GM10847 (cell line): Measurements from ENCODE around the gene CMSS1.

Experiments used
- POLR2A ChIP-seq: IDR thresholded peaks from 2 replicates; pipeline ENCODE4 v1.6.1; 2011; ENCODE audit not compliant: insufficient read length; ENCODE audit errors: extremely low read depth

CMSS1 gene

DNA sequence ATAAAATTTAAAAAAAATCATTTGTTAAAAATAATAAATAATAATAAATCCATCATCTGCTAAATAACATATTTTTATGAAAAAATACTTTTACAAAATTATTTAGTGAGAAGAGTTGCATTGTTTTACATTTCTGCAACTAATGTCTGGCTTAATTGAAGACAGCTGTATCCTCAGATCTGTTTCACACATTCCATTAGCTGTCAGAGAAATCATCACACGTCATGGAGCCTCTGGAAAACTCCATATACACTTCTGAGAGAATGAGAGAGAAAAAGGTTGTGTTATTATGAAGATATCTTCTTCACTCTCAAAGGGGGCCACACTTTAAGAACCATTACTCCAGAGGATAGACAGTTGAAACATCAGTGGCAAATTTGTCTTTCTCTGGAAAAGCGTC, 40.8 kb downstream of the CMSS1 start:
- no peak for TF ChIP-seq POLR2A

DNA sequence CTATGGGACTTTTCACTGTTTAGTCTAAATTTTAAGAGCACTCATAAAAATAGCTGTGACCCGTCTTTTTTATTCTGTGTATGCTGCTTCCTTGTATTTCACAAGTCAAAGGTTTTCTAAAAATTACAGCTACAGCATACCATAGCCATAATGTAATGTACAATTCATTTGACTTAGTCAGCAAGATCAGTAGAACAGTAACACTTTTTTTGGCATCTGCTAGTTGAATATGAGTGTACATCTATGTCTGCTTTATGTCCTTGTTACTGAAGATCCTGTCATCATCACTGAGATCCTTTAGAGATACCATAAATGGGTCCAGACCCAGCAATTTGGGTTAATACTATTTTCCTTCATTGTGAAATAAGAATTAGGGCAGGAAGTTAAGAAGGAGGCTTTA, 42.2 kb downstream of the CMSS1 start:
- no peak for TF ChIP-seq POLR2A

DNA sequence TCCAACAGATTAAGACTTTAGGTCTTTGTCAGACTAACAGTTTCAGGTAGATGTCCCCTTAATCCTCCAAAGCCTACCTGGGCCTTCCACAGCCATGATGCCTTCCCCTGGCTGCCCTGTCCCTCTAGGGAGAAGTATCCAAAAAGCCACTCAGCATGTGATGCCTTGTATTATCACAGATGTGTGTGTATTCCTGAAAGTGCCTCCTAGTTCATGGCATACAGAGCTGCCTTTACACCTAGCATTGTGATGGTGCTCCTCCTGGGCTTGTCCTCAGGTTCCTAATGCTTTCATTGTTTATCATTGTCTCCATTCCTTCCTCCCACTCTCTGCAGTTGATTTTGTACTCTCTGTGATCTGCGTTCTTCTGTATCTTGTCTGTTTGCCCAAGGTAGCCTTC, 43.6 kb downstream of the CMSS1 start:
- TF ChIP-seq POLR2A, result no peak

DNA sequence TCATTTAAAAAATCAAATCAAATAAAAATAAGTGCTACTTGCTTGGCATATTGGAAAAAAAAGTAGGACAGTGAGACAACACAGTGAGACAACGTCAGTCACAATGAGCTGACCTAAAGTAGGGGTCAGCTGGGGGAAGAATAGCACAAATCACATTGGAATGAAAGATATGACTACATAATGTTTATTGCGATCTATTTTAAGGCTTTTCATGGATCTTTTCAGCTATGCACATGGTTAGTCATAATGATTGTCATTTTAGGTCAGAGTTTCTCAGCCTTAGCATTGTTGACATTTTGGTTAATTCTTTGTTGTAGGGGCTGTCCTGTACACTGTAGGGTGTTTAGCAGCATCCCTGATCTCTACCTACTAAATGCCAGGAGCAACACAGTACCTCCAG, 44.5 kb downstream of the CMSS1 start:
- no peak for TF ChIP-seq POLR2A

DNA sequence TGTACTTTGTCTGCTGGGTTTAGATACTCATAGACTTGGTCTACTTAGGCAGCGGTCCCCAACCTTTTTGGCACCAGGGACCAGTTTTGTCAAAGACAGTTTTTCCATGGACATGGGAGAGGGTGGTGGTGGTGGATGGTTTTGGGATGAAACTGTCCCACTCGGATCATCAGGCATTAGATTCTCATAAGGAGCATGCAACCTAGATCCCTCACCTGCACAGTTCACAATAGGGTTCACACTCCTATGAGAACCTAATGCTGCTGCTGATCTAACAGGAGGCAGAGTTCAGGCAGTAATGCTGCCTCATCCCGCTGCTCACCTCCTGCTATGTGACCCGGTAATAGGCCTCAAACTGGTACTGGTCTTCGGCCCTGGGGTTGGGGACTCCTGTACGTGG, 45.3 kb downstream of the CMSS1 start:
- TF ChIP-seq POLR2A, result no peak

DNA sequence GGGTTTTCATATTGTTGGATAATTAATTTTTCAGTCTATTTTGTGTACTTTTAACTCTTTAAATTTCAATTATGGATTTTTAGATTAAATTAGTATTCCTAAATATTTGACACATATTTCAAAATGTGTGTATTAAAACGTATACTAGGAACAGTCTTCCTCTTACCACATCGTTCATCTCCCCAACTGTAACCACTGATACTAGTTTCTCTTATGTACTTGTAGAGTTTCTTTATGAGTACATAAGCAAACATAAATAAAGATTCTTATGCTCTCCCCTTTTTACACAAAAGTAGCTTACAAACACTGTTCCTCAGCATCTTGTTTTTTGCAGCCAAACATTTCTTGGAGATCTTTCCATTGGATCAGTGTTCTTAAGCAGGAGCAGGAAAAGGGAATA, 45.9 kb downstream of the CMSS1 start:
- TF ChIP-seq POLR2A, result no peak

DNA sequence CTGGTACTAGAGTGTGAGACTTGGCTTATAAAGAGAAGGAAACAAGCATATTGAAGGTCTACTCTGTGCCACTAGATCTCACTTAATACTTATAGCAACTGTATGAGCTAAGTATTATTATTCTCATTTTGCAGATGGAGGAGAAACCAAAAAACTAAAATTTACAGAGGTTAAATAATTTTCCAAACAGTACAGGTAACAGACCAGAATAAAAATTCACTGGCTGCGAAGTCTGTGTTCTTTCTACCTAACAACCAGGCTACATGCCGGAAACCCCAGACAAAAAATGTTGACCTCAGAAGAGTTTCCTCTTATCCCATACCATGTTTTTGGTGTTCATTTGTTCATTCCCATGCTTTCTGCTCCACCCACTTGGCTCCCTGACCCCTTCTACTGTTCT, 46.6 kb downstream of the CMSS1 start:
- TF ChIP-seq POLR2A, result no peak

DNA sequence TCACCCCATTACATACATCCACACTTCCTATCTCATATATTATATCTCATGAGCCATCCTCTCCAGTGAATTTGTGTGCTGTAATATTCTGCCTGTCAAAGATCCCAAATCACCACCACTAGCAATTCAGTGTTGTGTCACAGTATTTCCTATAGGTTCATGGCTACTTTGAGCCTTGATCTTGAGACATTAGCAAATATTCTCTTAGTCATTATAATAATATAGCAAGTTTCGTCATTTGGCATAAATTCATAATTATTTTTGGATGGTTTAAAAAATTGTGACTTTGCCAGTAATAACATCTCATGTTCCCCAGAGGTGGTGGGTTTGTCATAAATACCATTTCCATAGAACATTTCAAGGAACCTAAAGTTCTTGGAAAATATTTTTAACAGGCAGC, 47.7 kb downstream of the CMSS1 start:
- TF ChIP-seq POLR2A, result no peak

DNA sequence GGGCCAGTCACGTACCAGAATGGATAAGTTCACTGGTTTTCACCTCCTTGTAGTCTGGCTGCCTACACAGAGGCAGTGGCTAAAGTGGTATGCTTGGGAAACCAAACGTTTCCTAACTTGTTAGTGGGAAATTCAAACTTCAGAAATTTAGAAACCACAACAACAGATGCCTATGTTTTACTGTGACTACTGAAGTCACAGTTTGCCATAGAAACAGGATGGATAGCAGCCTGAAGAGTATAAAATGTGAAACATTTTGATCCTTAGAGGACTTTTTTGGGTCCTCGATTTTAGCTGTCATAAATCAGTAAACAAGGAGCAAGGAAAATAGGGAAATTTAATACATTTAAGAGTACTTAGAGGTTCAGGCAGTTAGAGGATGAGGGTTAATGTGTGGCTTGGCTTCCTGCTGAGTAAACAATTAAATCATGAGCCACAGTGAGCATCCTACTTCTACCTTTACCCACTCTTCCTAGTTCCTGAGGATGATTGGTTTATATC, 48.6 kb downstream of the CMSS1 start:
- no peak for TF ChIP-seq POLR2A

DNA sequence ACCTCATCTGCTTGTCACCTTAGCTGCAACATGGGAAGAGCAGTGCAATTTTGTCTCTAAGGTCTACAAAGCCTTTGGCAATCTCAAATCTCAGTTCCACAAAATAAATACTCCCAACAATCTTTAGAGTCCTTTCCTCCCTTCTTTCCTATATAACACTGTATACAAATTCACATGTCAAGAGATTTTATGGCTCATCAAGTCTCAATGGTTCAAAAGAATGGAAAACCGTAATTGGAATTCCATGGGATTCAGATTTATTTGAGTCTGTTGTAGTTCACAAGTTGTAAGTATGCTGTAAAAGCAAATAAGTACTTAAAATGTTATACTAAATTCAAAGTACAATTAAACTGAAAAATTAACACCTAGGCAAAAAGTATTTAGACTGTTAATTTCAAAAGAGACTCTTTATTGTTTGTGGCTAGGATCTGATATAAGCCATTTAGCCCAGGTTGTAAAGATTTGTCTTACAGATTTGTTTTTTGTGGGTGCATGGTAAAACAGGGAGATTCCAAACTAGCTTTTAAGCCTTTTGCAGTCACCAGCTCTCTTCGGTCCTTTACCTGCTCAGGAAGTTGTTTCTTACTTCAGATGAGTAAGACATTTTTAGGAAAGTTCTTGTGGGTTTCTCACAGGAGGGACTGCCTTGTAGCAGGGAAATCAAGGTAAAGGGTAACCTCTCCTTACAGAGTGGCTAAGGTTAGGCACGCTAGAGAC, 50.1 kb downstream of the CMSS1 start:
- TF ChIP-seq POLR2A, result no peak

DNA sequence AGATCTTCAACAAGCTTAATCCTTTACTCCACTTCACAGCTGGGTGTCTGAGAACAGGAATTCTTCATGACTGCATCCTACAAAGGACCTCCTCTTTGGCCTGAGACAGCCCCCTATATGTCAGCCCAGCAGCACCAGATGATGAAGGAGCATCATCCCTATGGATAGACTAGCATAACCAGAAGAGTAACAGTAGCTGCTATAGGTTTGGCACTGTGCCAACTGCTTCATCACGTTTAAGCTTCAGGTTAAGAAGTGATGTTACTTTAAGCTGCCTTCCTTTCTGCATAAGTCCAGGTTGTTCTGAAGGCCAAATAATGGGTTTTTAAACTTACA, 50.6 kb downstream of the CMSS1 start:
- no peak for TF ChIP-seq POLR2A

DNA sequence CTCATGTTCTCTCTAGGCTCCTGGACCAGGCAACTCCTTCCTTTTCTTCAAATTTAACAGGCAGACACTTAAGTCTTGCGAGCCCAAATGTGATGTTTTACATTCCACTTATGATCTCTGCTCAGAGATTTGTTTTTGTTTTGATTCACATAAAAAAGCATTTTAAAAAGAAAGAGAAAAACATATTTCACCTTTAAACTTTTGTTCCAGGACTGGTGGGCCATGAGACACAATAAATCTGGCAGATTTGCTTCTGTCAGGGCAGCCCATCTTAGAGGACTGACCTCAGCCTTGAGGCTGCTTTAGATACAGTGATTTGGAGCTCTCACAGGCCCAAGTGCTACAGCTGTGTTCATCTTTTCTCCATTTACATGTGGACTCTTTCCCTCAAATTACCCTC, 52.0 kb downstream of the CMSS1 start:
- TF ChIP-seq POLR2A, result no peak

DNA sequence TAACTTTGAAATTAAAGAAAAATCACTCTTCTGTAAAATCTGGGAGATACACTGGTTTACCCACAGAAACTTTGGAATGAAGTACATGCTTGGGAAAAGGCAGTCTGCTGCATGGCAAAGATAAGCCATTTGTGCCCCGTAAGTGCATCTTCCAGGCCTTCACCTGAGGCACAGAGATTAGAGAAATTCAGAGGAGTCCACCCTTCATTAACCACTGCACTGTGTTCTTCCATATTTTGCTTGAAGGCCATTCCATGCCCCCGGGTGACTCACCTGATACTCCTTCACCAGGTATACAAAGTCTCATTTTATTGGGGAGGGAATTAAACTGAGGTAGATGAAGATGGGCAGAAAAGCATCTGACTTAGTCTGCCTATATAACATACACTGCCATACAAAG, 53.0 kb downstream of the CMSS1 start:
- TF ChIP-seq POLR2A, result no peak

DNA sequence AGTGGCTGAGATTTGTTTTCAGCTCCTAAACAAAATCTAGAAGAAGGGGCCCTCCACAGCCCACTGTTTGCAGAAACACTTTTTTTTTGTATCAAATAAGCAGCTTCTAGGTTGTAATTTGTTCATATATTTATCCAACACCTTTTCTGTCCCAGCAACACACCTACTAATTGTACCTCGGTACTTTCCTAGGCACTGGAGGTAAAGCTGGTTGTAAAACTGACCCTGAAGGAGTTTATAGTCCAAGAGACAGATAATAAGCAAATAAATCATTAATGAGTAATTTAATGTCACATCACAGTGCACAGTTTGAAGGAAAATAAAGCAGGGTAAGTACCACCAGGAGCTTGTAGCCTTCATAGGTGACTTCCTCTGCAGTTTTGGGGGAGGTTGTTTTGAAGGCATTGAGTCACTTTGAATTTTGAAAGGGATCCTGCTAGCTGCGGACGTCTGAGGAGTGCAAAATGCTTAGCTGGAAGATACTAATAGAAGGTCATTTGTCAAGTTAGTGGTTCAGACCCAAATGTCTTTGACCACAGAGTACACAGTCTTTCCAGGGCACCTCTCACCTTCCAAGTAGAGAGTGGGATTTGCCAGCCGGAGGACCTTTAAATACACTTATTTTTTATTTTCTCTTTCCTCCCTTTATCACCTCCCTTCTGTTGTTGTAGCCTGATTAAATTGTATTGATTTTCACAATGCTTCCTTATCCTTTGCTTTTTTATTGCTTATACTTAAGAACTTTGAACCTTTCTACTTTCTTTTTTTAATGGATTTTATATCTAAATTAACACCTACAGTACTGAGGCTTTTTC, 53.8 kb downstream of the CMSS1 start:
- no peak for TF ChIP-seq POLR2A

DNA sequence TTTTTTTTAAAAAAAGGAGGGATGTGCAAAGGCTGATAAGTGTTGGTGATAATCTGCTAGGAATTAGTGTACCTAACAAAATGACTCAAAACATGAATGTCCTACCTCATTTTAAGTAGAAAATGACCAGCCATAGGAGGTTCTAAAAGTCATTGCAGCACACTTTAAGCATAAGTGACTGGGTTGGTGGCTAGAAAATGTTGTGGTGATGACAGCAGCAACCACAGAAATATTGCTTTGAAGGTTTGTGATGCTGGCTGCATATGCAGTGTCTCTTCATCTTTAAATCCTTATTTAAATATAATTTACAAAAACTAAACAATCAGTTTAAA, 55.2 kb downstream of the CMSS1 start:
- TF ChIP-seq POLR2A, result no peak

DNA sequence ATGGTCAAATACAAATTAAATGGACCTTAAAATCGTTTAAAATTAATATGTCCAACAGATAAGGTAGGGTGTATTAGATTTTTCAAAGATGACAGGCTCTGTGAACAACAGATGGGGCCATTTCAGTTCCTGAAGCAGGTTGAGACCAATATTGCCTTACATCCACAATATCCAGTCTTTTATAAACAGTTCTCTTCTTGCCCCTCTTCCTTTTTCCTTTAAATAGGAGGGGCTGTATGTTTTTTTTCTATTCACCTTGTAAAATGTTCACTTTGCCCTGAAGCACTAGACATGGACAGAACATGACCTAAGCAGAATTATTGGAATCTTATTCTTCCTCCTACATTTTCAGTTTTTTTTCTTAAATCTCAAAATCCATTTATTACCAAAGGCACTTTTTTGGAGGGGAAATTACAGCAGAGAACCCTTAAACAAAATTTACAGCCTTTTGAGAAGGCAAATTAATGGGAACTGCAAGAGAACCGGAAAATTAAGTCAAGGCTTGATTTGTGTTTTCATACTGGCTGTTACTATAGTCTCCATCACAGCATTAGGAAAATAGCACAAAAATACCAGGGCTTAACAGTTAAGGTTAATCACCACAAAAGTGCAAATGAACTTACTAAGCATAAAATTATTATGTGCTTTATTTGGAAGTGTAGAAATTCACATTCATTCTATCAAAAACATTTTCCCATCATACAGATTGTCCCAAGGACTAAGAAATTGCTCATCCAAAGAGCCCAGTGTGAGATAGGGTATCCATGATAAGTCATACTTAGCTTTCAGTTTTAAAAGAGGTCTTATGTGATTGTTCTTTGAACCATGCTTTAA, 55.8 kb downstream of the CMSS1 start:
- TF ChIP-seq POLR2A, result no peak

DNA sequence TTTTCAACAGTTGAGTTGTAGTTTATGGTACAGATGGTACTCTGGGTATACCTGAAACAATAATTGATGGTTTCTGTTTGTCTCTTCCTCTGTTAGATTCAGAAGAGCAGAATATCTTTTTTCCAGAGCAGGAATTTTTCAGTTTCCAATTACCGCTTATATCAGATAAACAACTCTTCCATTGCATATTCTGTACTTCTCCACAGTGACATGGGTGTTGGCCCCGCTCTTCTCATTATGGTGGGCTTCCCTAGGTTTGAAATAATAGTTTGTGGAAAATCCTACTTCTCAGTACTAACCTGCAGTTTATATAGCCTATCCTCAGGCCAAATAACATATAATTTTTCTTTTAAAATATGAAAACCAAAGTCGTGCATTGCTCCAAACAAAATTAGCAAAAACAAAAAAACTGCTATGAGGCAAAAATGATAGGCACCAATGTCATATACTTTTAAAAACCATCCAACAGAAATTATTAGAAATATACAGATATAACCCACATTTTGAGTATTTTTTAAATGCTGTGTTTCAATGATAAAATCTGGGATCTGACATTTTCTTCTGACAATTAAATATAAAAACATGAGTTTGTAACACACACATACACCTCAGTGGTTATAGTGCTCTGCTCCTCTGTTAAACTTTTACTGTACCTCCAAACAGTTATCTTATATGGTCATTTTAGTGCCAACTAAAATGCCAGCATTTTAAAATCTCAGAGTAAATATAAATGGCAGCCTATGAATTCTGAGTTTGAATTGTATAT, 56.8 kb downstream of the CMSS1 start:
- no peak for TF ChIP-seq POLR2A
